GM04504 (cell line): ENCODE measurements around the gene GPR3.

Experiments
- DNase-seq: peaks from one replicate; pipeline ENCODE4 v3.0.0-alpha.2; 2012; ENCODE audit warnings: low read depth

Gene GPR3

DNA sequence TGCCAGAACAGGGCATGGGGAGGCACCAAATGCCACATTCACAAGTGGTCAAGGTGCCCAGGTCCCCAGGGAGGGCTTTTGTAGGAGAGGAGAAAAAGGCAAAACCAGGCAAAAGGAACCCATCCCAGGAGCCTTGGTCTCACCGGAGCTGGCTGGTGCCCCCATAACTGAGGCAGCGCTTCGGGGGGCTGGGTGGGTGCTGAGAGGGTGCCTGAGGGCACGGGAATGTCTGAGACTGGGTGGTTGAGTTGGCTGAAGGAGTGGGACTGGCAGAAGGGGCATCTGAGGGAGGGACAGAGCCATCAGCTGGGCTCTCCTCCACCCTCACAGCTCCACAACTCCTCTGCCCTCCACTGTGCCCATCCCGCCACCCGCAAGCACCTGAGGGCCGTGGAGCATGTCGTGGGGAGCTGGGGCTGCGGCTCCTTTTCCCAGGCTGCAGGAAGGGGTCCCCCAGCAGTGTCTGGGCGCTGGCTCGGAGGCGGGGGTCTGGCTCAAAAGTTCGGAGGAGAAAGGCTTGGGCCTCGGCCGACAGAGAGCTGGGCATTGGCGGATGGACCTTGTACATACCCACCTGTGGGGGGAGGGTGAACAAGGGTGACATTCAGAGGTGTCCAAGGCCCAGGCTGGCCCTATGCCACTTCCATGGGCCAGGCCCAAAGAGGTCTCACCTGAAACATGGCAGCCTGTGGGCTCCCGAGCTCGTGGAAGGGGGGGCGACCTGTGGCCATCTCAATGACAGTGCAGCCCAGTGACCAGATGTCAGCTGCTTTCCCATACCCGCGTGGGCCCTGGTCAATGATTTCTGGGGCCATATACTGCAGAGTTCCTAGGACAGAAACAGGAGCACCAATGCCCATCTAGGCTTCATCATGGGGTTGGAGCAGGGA is 34.1 kb upstream of the GPR3 start:
- DNase-seq, result no peak

DNA sequence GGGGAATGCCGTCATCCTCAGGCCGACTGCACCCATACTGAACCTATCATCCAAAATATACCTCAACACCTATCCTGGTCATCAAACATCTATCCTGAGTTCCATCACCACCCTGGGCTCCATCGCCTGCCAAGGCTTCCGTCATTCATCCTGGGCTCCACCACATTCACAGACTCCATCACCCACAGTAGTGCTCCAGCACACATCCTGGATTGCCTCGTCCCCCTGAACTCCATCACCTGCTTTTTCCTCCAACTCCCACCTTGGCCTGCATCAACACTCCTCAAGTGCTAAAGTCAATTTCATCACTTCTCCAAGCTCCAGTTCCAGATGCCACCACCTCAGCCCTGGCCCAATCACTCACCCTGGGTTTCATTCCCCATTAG is 33.5 kb upstream of the GPR3 start:
- DNase-seq, result no peak

DNA sequence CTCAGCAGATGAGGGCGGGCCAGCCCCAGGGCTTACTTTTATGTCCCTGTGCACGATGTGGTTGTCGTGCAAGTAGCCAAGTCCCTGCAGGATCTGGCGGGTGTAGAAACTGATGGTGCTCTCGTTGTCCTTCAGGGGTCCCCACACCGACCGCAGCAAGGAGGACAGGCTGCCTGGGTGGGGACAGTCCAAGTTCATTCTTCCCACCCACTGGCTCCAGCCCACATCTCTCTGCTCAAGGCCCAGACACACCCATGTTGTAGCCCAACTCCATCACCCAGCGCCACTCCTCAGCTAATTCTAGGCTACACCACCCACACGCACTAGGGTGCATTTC is 32.6 kb upstream of the GPR3 start:
- DNase-seq, result no peak

DNA sequence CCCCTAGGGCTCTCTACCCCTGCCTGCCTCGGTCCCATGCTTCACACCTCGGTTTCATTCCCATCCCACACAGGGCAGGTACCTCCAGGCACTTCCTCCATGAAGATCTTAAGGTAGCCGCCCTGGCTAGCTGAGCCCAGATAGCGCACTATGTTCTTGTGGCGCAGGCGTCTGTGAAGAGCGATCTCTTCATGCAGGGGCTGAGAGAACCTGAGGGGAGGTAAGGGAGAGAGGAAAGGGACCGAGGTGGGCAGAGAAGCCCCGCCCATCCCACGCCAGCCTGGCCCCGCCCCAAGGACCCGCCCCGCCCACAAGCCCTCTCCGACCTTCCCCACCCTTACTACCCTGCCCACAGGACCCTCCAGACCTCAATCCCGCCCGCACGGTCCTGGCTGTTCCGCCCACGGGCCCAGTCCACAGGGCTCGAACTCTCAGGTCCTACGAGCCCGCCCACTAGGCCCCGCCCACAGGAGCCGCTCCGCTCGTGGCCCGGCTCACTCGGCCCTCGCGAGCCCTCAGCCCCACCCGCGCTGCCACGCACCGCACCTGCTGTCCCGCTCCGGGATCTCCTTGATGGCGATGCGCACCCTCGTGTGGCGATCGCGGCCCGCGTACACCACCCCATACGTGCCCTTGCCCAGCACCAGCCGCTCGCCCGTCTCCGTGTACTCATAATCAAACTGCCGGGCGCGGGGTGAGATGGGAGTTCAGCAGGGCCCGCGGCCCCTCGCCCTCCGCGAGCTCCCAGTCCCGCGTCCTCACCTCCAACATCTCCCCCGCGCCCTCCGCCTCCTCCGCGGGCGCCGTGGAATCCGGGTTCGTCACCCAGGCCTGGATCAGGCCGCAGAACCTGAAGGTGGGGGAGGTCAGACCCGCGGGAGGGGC is 32.0 kb upstream of the GPR3 start:
- DNase-seq, result no peak

DNA sequence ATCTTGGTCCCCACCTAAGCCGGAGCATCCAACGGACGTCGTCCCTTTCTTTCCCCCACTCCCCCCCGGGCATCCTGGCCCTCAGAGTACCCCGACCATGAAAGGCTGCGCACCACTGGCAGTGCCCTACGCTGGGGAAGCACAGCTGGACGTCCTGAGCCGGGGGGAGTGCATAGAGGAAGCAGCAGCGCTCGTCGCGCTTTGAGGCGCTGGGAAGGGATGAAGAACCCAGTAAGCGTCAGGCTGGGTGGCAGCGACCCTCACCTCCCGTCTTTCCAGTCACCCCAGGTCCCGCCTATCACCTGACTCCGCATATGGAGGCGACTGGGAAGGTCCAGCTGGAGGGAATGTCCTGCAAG is 31.4 kb upstream of the GPR3 start:
- DNase-seq, result no peak

DNA sequence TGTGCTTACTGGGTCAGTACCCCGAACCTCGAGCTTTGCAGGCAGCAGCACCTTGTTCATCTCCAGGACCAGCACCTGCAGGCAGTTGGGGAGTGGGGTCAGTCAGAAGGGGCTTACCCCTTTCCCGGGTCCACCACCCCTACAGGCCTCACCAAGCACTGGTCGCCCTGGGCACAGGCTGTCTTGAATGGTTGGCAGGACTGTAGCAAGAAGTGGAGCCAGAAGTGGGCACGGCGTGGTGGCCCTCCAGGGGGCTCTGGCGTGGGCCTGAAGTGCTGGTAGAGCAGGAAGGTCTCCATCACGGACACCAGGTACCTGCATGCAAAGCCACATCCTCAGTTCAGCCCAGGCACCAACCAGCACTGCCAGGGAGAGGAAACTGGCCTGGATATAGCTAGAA is 30.9 kb upstream of the GPR3 start:
- no peak for DNase-seq

DNA sequence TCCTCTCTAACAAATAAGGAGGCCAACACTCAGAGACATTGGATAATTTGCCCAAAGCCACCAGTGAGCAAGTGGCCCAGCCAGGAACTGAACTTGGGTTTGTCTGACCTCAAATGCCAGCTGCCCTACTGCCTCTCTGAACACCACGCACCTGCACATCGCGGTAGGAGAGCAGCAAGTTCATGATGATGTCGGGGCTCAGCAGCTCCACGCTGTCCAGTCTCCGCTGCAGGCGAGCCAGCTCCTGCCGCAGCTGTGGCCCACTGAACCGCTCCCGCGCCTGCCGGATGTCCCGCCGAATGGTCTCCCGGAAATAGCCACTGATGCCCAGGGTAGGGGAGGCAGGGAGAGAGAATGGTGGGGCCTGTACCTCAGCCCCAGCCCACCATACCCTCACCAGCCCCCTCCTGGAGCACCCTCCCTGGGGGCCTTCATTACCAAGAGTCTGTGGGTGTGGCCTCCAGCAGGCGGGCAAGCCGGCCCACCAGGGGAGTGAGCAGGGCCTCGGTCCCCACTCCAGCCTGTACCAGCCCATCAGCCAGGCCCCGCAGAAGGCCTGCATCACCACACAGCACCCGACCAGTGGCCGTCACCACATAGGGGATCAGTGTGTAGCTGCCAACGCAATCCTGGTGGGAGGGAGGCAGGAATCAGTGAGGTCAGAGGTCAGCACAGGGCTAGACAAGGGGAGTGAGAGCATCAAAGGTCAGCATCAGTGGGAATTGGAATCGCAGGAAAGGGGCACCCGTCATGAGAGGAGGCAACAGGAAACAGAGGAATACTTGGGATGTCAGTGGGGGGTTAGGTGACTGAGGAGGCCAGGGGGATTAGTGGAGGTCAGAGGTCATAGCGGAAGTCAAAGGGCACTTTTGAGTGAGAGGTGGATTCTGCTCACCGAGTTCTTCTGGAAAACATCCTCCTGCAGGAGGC is 28.4 kb upstream of the GPR3 start:
- DNase-seq, result no peak

DNA sequence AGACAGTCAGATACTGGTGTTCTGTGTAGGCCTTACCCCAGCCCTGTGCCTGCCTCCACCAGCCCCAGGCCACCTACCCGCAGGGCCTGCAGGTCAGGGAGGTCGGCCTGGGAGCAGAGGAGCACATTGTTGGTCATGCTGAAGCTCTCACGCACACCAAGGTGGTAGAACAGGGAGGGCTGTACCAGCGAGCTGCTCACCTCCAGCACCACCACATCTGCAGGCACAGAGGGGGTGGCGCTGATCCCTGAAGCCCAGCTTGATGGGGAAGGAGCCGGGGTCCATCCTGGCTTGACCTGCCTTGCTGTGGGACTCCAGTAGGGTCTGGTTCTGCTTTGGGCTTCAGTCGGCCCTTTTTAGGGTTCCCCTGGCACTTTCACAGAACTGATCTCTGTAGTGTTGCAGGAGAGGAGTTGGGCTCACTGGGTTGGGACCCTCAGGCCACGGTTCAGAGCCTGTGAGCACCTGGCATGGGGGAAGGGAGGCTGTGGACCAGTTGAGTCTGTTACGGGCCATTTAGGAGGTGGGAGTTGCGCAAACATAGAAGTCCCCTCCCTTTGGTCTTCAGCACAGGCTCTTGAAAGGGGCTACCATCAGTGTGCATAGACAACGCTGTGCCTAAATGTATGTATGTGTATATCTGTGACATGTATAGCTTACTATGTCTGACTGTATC is 27.6 kb upstream of the GPR3 start:
- no peak for DNase-seq

DNA sequence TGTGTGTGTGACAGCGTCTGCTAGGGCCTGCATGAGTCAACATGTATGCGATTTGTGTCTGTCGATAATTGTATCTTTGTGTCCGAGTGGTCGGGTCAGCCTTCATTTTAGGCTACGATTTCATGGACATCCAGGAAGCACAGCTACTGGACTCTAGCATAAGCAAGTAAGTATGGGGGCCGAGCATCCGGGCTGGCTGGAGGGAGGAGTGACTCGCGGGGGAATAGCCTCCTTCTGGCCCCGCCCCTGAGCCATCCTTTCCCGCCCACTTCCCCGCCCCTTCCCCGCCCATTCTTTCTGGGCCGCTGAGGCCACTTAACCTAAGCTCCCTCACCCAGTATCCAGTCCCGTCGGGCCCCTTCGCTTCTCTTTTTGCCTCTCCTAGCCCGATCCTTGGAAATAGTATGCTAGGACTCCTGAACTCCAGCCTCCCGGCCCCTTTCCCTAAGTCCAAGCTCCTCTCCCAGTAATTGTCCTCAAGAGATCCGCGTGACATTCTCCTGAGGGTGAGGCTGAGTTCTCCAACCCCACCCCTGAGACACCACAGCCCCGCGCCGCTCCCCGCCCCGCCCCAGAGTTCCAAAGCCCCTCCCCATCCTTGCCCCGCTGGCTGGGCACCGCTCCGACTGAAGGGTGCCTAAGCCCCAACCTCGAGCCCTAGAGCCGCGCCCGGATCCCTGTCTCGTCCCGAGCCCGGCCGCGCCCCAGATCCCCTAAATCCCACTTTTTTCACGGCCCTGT is 26.9 kb upstream of the GPR3 start:
- DNase-seq, result peak; percentile 78

DNA sequence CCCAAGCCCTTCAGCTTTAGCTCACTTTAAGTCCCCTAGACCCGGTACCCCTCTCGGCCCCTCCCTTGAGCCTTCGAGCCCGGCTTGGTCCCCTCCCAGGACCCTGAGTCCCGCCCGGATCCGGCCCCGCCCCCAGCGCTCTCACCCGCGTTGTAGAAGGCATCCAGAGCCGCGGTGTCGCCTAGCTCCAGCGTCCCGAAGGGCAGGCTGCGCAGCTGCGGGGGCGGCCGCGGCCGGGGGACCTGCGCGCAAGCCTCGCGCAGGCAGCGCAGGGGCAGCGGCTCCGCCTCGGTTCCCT is 26.4 kb upstream of the GPR3 start:
- peak; percentile 52 for DNase-seq

DNA sequence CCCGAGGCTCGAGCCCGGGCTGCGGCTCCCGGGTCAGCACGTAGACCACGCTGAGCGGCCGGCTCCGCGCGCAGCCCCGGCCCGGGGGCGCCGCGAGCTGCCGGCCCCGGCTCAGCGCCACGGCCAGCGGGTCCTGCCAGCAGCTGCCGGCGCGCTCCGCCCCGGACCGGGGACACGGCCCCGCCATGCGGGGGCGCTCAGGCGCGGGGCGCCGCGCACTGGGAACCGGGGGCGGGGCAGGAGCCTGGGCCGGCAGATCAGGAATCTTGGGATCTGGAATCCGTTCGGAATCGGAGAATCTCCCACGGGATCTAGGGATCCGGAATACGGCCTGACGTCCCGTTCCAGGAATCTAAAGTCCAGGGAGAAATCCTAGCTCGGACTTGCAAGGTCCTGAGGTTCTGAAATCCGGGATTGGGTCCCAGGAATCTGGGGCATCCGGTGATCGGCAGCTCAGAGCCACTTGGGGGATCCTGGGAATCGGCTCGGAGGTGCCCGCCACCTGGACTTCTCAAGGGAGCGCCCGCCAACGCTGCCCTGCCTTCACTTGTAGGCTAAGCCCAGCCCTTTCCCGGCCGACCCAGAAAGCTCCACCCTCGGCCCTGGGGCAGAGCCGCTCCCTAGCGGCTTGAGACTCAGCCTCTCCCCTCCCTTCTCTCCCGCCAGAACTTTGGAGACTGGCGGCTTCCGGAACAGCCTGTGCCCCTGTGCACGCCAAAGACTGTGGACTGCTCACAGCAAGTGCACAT is 25.8 kb upstream of the GPR3 start, which contains the start of gene MAP3K6:
Gene MAP3K6, minus strand, starts transcription at position 551 of the 749 bp plus-strand sequence. Its CDS starts 364 bp downstream, at position 187.
- peak; percentile 53 for DNase-seq

DNA sequence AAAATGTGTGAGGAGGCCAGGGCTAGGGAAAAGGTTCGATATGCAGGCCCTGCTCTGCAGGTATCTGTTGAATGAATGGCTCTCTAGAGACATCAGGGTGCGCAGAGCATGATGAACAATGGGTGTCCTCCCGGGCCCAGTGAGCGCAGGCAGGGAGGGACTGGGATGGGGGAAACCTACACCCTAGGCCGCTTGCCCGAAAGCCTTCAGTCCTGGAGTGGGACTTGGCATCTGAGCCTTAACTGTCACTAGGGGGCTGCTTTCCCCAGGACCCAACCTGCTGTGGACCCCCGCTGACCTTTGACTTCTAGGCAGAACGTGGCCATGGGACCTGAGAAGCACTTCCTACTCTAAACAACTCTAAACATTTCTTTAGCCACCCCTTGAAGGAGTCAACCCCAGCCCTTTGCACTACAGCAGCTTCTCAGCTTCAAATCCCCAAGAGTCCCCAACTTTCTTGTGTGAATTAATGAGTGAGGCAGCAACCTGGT is 25.2 kb upstream of the GPR3 start:
- no peak for DNase-seq

DNA sequence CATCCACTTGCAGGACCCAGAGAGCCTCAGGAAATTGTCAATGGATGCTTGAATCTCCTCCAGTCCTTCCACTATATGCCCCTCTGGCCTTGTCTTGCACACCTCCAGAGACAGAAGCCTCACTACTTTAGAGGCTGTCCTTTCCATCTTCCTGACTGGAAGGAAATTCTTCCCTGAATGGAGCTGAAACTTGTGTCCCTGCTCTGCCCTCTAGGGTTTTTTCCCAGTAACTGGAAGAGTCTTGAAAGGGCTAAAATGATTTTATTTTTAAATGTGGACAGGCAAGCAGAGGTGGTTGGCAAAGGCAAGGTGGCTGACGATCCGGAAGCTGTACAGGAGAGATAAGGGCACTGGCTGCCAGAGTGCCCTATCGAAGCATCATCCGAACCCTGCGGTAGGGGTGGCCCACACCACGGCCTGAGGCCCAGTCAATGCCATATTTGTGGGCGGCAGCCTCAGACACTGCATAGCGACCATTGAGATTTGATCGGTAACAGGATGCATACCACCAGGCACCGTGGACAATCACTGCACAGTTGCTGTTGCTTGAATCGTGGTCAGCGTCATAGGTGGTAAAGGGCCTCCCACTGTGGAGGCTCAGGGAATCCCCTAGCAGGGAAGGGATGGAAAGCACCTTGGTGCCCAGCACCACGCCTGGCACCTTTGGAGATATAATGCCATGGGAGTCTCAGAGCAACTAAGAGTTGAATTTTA is 23.4 kb upstream of the GPR3 start:
- no peak for DNase-seq

DNA sequence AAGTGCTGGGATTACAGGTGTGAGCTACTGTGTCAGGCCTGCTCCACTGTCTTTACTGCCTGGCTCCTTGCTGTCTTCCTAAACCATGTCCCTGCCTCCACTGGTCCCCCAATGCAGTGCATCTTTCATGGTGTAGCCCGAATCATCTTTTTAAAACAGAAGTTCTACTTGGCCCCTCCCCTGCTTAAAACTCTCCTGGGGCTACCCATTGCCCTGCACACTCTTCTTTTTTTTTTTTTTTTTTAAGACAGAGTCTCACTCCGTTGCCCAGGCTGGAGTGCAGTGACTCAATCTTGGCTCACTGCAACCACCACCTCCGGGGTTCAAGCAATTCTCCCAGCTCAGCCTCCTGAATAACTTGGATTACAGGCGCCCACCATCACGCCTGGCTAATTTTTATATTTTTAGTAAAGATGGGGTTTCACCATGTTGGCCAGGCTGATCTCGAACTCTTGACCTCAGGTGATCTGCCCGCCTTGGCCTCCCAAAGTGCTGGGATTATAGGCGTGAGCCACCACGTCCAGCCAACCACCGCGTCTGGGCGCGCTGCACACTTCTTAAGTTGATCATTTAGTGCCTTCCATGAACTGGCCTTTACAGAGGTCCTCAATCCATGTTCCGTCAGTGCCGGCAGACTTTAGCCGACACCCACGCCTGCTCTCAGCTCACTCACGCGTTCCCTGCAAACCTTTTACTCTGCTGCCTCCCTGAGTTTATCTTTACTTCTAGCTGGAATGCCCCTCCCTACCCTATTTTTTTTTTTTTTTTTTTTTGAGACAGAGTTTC is 20.2 kb upstream of the GPR3 start:
- DNase-seq, result no peak

DNA sequence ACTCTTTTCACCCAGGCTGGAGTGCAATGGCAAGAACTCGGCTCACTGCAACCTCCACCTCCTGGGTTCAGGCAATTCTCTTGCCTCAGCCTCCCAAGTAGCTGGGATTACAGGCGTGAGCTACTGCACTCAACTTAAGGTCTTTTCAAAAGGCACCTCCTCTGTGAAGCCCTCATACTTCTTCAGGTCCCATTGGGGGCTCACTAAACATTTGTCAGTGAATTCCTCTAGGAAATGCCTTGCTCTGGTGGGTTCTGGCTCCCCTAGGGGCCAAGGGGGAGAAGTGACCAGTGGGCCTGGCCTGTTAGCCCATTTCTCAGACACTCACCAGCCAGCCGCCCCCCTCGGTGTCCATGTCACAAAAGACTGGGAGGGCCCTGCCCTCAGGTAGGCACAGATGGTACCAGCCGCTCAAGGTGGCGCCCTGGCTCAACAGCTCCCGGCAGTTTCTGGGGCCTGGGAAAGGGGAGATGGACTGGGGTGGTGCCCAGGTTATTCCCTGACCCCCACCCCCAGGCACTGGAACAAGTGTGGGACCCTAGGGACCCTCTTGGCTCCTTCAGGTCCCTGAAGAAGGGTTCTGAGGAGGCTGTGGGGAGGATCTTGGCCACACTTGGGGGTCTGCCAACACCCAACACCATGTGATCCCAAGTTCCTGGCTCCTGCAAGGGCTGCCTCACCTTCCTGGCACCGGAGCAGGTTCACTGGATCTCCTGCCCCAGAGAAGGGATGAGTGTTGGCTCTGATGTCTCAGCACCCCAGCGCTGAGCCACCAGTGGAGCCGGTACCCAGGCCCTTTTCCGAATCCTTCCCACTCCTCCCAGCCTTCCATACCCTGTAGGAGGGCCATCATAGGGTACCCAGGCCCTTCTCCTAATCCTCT is 19.4 kb upstream of the GPR3 start:
- no peak for DNase-seq

DNA sequence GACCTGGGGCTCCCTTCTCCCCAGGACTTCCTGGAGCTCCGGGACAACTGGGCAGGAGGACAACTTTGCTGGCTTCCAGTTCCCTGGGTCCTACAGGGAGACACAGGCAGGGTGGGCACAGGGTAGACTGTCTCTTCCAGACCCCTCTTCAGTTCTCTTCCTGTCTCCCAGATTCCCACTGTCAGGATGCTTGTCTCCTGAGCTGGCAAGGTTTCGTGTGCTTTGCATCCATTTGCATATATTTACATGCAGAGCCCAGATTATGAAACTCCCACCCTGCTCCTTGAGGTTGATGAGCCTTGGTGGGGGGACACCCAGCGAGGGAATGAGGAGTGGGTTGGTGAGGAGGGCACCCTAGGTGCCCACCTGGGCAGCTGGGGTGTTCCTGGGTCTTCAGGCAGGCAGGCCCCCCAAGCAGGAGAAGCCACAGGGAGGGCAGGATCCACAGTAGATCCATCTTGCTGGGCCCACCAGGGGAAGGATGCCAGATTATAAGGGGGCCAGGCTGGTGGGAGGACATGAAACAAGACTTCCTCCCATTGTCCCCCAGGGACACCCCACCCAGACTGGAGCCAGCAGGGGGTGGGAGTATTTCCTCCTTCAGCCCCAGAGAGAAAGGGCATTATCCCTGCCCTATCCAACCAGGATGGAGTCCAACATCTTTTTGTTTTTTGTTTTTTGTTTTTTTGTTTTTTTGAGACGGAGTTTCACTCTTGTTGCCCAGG is 17.9 kb upstream of the GPR3 start, which contains the start of gene FCN3:
Gene FCN3, minus strand, starts transcription at position 463 of the 725 bp plus-strand sequence. Its CDS starts 6 bp downstream, at position 457.
- DNase-seq, result no peak
